Large intestine (tissue), 3 donors: Measurements from ENCODE around the gene SMIM9. TPM values are rescaled to one million over a fixed set of nuclear protein-coding genes. Genes with fewer than 3 reads are reported as not detected.
A peak's percentile ranks its signal among the peaks of the same experiment; 100 is the strongest.

Experiments
- DNase-seq, 2 donors: peaks; one replicate each; pipeline versions ENCODE4 v3.0.0 to v3.0.0-alpha.2; 2013
- H3K27ac ChIP-seq: one replicate; pipeline ENCODE4 v1.5.1; 2013; ENCODE audit warnings: low read length
- H3K27me3 ChIP-seq: 2 replicates; pipeline ENCODE4 v1.6.1; 2013; ENCODE audit warnings: low read length; ENCODE audit not compliant: control insufficient read depth, insufficient read depth
- H3K36me3 ChIP-seq: 2 replicates; pipeline ENCODE4 v1.6.1; 2013; ENCODE audit warnings: low read length; ENCODE audit not compliant: control insufficient read depth, insufficient read depth
- H3K4me1 ChIP-seq: one replicate; pipeline ENCODE4 v1.6.1; 2013; ENCODE audit warnings: low read length; ENCODE audit not compliant: control insufficient read depth, insufficient read depth
- H3K4me3 ChIP-seq: one replicate; pipeline ENCODE4 v1.5.1; 2013; ENCODE audit warnings: low read length
- H3K9me3 ChIP-seq: one replicate; pipeline ENCODE4 v1.6.1; 2013; ENCODE audit warnings: mild to moderate bottlenecking, low read depth, low read length, moderate library complexity; ENCODE audit not compliant: control insufficient read depth
- WGBS: methylation state at CpG from one replicate; pipeline ENCODE4 v1.1.5; 2013; ENCODE audit warnings: low lambda C conversion rate; ENCODE audit not compliant: insufficient coverage; 5-methylcytosine and 5-hydroxymethylcytosine counted together
- polyA plus RNA-seq: library from polyadenylated mRNA; unstranded; fragments of 120-200 nt; gene quantifications from one replicate; pipeline ENCODE4 v1.2.1, GENCODE V29; 2013

SMIM9 gene
- polyA plus RNA-seq, 1 donor: not detected

- Histone ChIP-seq H3K9me3 (peaks cover 3% of the 10 kb centered on the region), H3K27ac (no peak overlapping the region), H3K4me3 (no peak overlapping the region), H3K27me3 (peaks cover 5% of the 10 kb centered on the region), H3K36me3 (no peaks in the 10 kb centered on the region), H3K4me1 (no peaks in the 10 kb centered on the region)
- peak in 1 of 2 donors; percentile 11 for DNase-seq
- WGBS: no CpG with 5 or more reads among the region's 5 CpGs
These were observed 19.1 kb downstream of the SMIM9 start for GRCh38 chrX:154815274-154815818.

- H3K9me3 ChIP-seq: peaks cover 3% of the 10 kb centered on the region
- H3K4me3 ChIP-seq: no peak overlapping the region
- H3K4me1 ChIP-seq: no peaks in the 10 kb centered on the region
- H3K27ac ChIP-seq: no peak overlapping the region
- H3K27me3 ChIP-seq: peaks cover 5% of the 10 kb centered on the region
- WGBS: no CpG with 5 or more reads among the region's 1 CpG
- no peaks in the 10 kb centered on the region for H3K36me3 ChIP-seq
- no peak for DNase-seq
These were observed 20.7 kb downstream of the SMIM9 start for GRCh38 chrX:154813801-154814200.

- WGBS: no CpG with 5 or more reads among the region's 2 CpGs
- H3K27ac ChIP-seq: no peak overlapping the region
- peaks cover 5% of the 10 kb centered on the region for H3K27me3 ChIP-seq
- no peak overlapping the region for H3K4me3 ChIP-seq
- no peaks in the 10 kb centered on the region for H3K4me1 ChIP-seq
- no peaks in the 10 kb centered on the region for H3K36me3 ChIP-seq
- peak in 1 of 2 donors; percentile 9 for DNase-seq
- peaks cover 3% of the 10 kb centered on the region for H3K9me3 ChIP-seq
These were observed 21.9 kb downstream of the SMIM9 start for GRCh38 chrX:154812341-154813101.

- H3K36me3 ChIP-seq: no peaks in the 10 kb centered on the region
- no peak overlapping the region for H3K4me3 ChIP-seq
- no peaks in the 10 kb centered on the region for H3K9me3 ChIP-seq
- WGBS: no CpG with 5 or more reads among the region's 1 CpG
- DNase-seq: peak in 1 of 2 donors; percentile 36
- peaks cover 5% of the 10 kb centered on the region for H3K27me3 ChIP-seq
- H3K4me1 ChIP-seq: peaks cover 4% of the 10 kb centered on the region
- no peak overlapping the region for H3K27ac ChIP-seq
These were observed 24.4 kb downstream of the SMIM9 start for GRCh38 chrX:154809939-154810665.

- Histone ChIP-seq H3K36me3 (no peaks in the 10 kb centered on the region), H3K4me1 (peaks cover 4% of the 10 kb centered on the region), H3K27ac (no peak overlapping the region), H3K27me3 (peaks cover 4% of the 10 kb centered on the region), H3K9me3 (no peaks in the 10 kb centered on the region), H3K4me3 (no peak overlapping the region)
- no peak for DNase-seq
- whole genome bisulfite sequencing: no CpG with 5 or more reads among the region's 5 CpGs
These were observed 27.5 kb downstream of the SMIM9 start for GRCh38 chrX:154806837-154807501.

- Histone ChIP-seq H3K4me1 (peaks cover 11% of the 10 kb centered on the region), H3K36me3 (no peaks in the 10 kb centered on the region), H3K27ac (peak overlapping the region; percentile 90), H3K9me3 (no peaks in the 10 kb centered on the region), H3K4me3 (peak overlapping the region; percentile 45), H3K27me3 (peaks cover 2% of the 10 kb centered on the region)
- no CpG with 5 or more reads among the region's 13 CpGs for WGBS
- peak; percentile 38 to 82 for DNase-seq
These were observed 28.8 kb downstream of the SMIM9 start for GRCh38 chrX:154805696-154806091.

GRCh38 chrX:154804957-154805695 lies 29.3 kb downstream of the SMIM9 start, which contains the start of gene MPP1:
MPP1 (minus strand) TSS chrX:154805485; CDS start chrX:154805373, 112 bp downstream.
- Histone ChIP-seq H3K4me1 (peaks cover 17% of the 10 kb centered on the region), H3K27me3 (peaks cover 2% of the 10 kb centered on the region), H3K27ac (peak within 1 kb of the TSS; percentile 90), H3K4me3 (peak within 1 kb of the TSS; percentile 66), H3K36me3 (no peaks in the 10 kb centered on the region), H3K9me3 (no peaks in the 10 kb centered on the region)
- no CpG with 5 or more reads among the region's 65 CpGs for WGBS
- peak; percentile 74 to 88 for DNase-seq

GRCh38 chrX:154804261-154804956 lies 30.1 kb downstream of the SMIM9 start:
- no CpG with 5 or more reads among the region's 7 CpGs for WGBS
- Histone ChIP-seq H3K4me3 (peak overlapping the region; percentile 66), H3K27ac (peak overlapping the region; percentile 74), H3K4me1 (peaks cover 23% of the 10 kb centered on the region), H3K9me3 (no peaks in the 10 kb centered on the region), H3K27me3 (peaks cover 2% of the 10 kb centered on the region), H3K36me3 (no peaks in the 10 kb centered on the region)
- DNase-seq: no peak

GRCh38 chrX:154802947-154803346 lies 31.5 kb downstream of the SMIM9 start:
- no CpG with 5 or more reads among the region's 2 CpGs for WGBS
- Histone ChIP-seq H3K27me3 (peaks cover 2% of the 10 kb centered on the region), H3K36me3 (no peaks in the 10 kb centered on the region), H3K4me3 (no peak overlapping the region), H3K4me1 (peaks cover 23% of the 10 kb centered on the region), H3K27ac (peak overlapping the region; percentile 74), H3K9me3 (no peaks in the 10 kb centered on the region)
- DNase-seq: peak in 1 of 2 donors; percentile 17
